ENCODE measurements around the gene NCK1.

NCK1 gene

GRCh38 chr3:136973352-136973751 lies 111.3 kb downstream of the NCK1 start:
- Histone ChIP-seq H3F3A (ENCODE audit: insufficient read depth) (no peaks in the 10 kb centered on the region), H3K9me3 (ENCODE audit: insufficient read depth, low read length) (no peaks in the 10 kb centered on the region), H3K4me2 (ENCODE audit: low read depth, low read length, poor library complexity, severe bottlenecking) (no peak overlapping the region), H3K79me2 (ENCODE audit: insufficient read depth, low read length) (no peaks in the 10 kb centered on the region), H3K9ac (ENCODE audit: low read length) (no peak overlapping the region), H4K20me1 (ENCODE audit: low read depth, low read length) (no peaks in the 10 kb centered on the region), H3K4me3 (ENCODE audit: insufficient read depth, low read length, poor library complexity, severe bottlenecking) (no peak overlapping the region), H3K36me3 (ENCODE audit: low read length) (no peaks in the 10 kb centered on the region), H2AFZ (ENCODE audit: low read depth, low read length, severe bottlenecking) (no peak overlapping the region), H3K27ac (ENCODE audit: low read depth, low read length) (no peak overlapping the region), H3K9me2 (replicated peaks; ENCODE audit: insufficient read depth, low read length) (no peaks in the 10 kb centered on the region), H3K27me3 (ENCODE audit: low read length) (no peaks in the 10 kb centered on the region)
- TF ChIP-seq EZH2phosphoT487 (conservative IDR thresholded peaks at IDR 0.05; ENCODE audit: low read length): no peak
- no peak for TF ChIP-seq CTCF (IDR thresholded peaks at IDR 0.05; ENCODE audit: insufficient read depth, low read length, poor library complexity, severe bottlenecking)

DNA sequence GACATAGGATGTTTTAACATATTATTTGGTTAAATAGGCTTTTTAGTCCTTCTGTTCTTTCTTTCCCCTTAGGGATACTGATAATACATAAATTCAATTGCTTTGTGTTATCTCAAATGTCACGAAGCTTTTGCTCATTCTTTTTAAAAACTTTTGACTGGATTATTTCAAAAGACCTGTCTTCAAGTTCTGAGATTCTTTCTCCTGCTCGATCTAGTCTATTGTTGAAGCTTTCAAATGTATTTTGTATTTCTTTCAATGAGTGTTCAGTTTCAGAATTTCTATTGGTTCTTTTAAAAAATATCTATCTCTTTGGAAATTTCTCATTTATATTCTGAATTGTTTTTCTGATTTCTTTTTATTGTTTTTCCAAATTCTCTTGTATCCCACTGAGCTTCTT lies 112.7 kb downstream of the NCK1 start:
- TF ChIP-seq EZH2phosphoT487 (conservative IDR thresholded peaks at IDR 0.05; ENCODE audit: low read length) (no peak), CTCF (IDR thresholded peaks at IDR 0.05; ENCODE audit: insufficient read depth, low read length, poor library complexity, severe bottlenecking) (no peak)
- Histone ChIP-seq H4K20me1 (ENCODE audit: low read depth, low read length) (no peaks in the 10 kb centered on the region), H3F3A (ENCODE audit: insufficient read depth) (no peaks in the 10 kb centered on the region), H3K9me2 (replicated peaks; ENCODE audit: insufficient read depth, low read length) (no peaks in the 10 kb centered on the region), H3K4me3 (ENCODE audit: insufficient read depth, low read length, poor library complexity, severe bottlenecking) (no peak overlapping the region), H3K9me3 (ENCODE audit: insufficient read depth, low read length) (no peaks in the 10 kb centered on the region), H3K79me2 (ENCODE audit: insufficient read depth, low read length) (no peaks in the 10 kb centered on the region), H3K27me3 (ENCODE audit: low read length) (no peaks in the 10 kb centered on the region), H2AFZ (ENCODE audit: low read depth, low read length, severe bottlenecking) (no peak overlapping the region), H3K27ac (ENCODE audit: low read depth, low read length) (no peak overlapping the region), H3K36me3 (ENCODE audit: low read length) (no peaks in the 10 kb centered on the region), H3K9ac (ENCODE audit: low read length) (no peak overlapping the region), H3K4me2 (ENCODE audit: low read depth, low read length, poor library complexity, severe bottlenecking) (no peak overlapping the region)

GRCh38 chr3:136979204-136979603 lies 117.2 kb downstream of the NCK1 start:
- Histone ChIP-seq H3K9me2 (replicated peaks; ENCODE audit: insufficient read depth, low read length) (no peaks in the 10 kb centered on the region), H3K36me3 (ENCODE audit: low read length) (no peaks in the 10 kb centered on the region), H3K4me3 (ENCODE audit: insufficient read depth, low read length, poor library complexity, severe bottlenecking) (no peak overlapping the region), H3K9me3 (ENCODE audit: insufficient read depth, low read length) (no peaks in the 10 kb centered on the region), H4K20me1 (ENCODE audit: low read depth, low read length) (no peaks in the 10 kb centered on the region), H3K27ac (ENCODE audit: low read depth, low read length) (no peak overlapping the region), H3K27me3 (ENCODE audit: low read length) (no peaks in the 10 kb centered on the region), H3K9ac (ENCODE audit: low read length) (no peak overlapping the region), H3K4me2 (ENCODE audit: low read depth, low read length, poor library complexity, severe bottlenecking) (no peak overlapping the region), H2AFZ (ENCODE audit: low read depth, low read length, severe bottlenecking) (no peak overlapping the region), H3F3A (ENCODE audit: insufficient read depth) (no peaks in the 10 kb centered on the region), H3K79me2 (ENCODE audit: insufficient read depth, low read length) (no peaks in the 10 kb centered on the region)
- no peak for TF ChIP-seq CTCF (IDR thresholded peaks at IDR 0.05; ENCODE audit: insufficient read depth, low read length, poor library complexity, severe bottlenecking)
- TF ChIP-seq EZH2phosphoT487 (conservative IDR thresholded peaks at IDR 0.05; ENCODE audit: low read length): no peak

DNA sequence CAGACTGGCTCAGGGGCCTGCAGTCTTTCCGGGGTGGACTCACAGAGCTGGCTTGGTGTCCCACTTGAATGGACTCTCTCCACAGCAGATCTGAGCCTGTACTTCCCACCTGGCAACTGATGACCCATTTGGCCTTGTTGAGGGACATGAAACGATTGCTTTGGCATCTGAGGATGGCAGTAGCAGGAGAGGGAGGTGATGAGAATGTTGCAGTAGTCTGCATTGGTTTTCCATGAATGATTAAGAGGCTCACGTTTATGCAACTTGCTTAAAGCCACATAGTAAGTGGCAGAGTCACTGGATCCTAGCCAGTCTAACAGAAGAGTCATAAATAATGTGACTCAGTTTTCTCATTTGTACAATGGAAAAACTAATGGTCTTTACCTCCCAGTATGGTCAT lies 117.7 kb downstream of the NCK1 start:
- no peaks in the 10 kb centered on the region for H4K20me1 ChIP-seq (ENCODE audit: low read depth, low read length)
- no peak overlapping the region for H3K9ac ChIP-seq (ENCODE audit: low read length)
- no peak overlapping the region for H2AFZ ChIP-seq (ENCODE audit: low read depth, low read length, severe bottlenecking)
- no peaks in the 10 kb centered on the region for H3K9me2 ChIP-seq (replicated peaks; ENCODE audit: insufficient read depth, low read length)
- TF ChIP-seq EZH2phosphoT487 (conservative IDR thresholded peaks at IDR 0.05; ENCODE audit: low read length): no peak
- no peak for TF ChIP-seq CTCF (IDR thresholded peaks at IDR 0.05; ENCODE audit: insufficient read depth, low read length, poor library complexity, severe bottlenecking)
- no peak overlapping the region for H3K27ac ChIP-seq (ENCODE audit: low read depth, low read length)
- no peaks in the 10 kb centered on the region for H3K9me3 ChIP-seq (ENCODE audit: insufficient read depth, low read length)
- H3F3A ChIP-seq (ENCODE audit: insufficient read depth): no peaks in the 10 kb centered on the region
- no peaks in the 10 kb centered on the region for H3K36me3 ChIP-seq (ENCODE audit: low read length)
- H3K4me2 ChIP-seq (ENCODE audit: low read depth, low read length, poor library complexity, severe bottlenecking): no peak overlapping the region
- H3K4me3 ChIP-seq (ENCODE audit: insufficient read depth, low read length, poor library complexity, severe bottlenecking): no peak overlapping the region
- H3K79me2 ChIP-seq (ENCODE audit: insufficient read depth, low read length): no peaks in the 10 kb centered on the region
- no peaks in the 10 kb centered on the region for H3K27me3 ChIP-seq (ENCODE audit: low read length)
